Myometrial cell (primary cell): ENCODE data around the gene G0S2. TPM values are rescaled to one million over a fixed set of nuclear protein-coding genes. Genes with fewer than 3 reads are reported as not detected.

Source experiments
- total RNA-seq: library from RNA; depleted of rRNA; stranded (reverse); fragments of >200 nt; gene quantifications from 2 replicates; pipeline ENCODE4 v1.2.3, GENCODE V29; 2015

G0S2 gene, protein sequence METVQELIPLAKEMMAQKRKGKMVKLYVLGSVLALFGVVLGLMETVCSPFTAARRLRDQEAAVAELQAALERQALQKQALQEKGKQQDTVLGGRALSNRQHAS
- 57.6 and 76.7 TPM in 2 replicates for total RNA-seq

GRCh38 chr1:209674957-209675564, at the start of gene G0S2:
G0S2 (plus strand) TSS chr1:209675412; CDS start chr1:209675685, 273 bp downstream.

DNA sequence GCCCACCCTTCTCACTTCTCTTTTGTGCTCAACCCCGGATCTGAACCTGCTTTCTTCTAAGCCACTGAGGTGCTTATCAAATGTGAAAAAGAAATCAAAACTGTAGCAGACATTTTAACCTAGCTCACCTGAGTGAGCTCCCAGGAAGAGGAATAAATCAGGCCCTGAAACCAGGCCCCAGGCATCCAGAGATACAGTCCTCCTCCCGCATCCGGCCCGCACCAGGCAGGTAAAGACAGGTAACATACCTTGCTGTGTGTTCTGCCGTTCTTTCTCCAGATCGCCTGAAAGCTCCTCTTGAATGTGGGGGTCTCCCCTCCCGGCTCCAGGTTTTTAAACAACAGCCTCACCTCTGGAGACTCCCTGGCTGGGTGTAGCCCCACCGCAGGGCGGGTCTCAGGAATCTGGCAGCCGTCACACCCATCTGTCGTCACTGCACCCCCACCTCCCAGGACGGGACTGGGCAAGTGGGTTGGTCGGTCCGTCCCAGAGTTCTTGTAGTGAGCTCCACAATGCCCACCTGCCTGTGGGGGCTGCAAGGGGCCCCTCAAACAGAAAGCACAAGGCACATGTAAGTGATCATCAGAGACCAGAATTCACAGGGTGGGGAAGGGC, 23.0 kb upstream of the G0S2 start, which contains the start of gene LAMB3:
Gene LAMB3 (minus strand): TSS at position 305 of the 615 bp plus-strand sequence. CDS start 1,481 bp downstream, outside the sequence.

GRCh38 chr1:209704584-209704983, 29.4 kb downstream of the G0S2 start, which contains the start of gene HSD11B1:
HSD11B1 (plus strand) TSS chr1:209704846; CDS start chr1:209704943, 97 bp downstream.

Other genes starting within 250 kb of the G0S2 start
- gene CAMK1G, start 91.7 kb upstream of the G0S2 start, total RNA-seq = 7.1 and 15.9 TPM in 2 replicates
- 10.4 and 12.6 TPM in 2 replicates for gene LAMB3, start 23.0 kb upstream of the G0S2 start, total RNA-seq
- gene HSD11B1, start 29.4 kb downstream of the G0S2 start, total RNA-seq = 155 and 182 TPM in 2 replicates
- gene TRAF3IP3, start 80.6 kb downstream of the G0S2 start, total RNA-seq = not detected in 2 replicates
- 3.0 and 4.3 TPM in 2 replicates for gene C1orf74, start 109.1 kb downstream of the G0S2 start, total RNA-seq
- gene IRF6, start 130.7 kb downstream of the G0S2 start, total RNA-seq = 0.18 TPM in 1 of 2 replicates, not detected in the other
- gene UTP25, start 152.6 kb downstream of the G0S2 start, total RNA-seq = 3.7 and 4.3 TPM in 2 replicates